ENCODE data around the gene PRRT1B.

PRRT1B gene

GRCh38 chr9:131601683-131602181 is 56.4 kb downstream of the PRRT1B start:
- no peak for DNase-seq

- no peak for DNase-seq
Measured at GRCh38 chr9:131603199-131603598, 57.9 kb downstream of the PRRT1B start.

DNA sequence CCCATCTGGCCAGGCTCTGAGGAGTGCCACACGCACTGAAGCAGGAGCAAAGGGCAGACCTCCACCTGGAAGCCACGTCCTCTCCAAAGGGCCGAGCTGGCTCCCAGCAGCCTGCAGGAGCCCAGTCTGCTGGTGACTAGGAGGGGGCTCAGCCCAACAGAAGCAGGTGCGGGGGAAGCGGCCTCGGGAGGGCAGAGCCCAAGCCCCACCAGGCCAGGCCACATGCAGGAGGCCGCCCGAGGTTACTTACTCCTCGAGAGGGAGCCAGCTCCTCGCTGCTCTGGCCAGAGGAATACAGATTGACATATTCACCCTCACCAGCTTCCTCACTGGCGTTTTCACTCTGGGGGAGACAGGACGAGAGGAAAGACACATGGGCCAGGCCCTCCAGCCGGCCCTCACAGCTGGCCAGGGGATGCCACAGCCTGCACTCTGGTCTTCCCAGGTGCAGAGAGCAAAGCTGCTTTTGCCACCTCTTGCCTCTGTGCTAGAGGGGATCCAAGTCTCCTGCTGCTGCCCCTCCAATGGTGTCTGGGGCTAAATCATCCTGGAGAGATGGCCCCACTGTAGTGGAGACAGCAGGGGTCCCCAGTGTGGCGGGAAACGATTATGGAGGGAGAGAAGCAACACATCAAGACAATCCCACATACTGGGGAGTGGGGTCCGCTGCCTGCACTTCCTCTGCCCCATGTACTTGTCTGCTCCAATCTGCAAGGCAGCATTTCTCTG is 58.6 kb downstream of the PRRT1B start:
- no peak for DNase-seq

DNA sequence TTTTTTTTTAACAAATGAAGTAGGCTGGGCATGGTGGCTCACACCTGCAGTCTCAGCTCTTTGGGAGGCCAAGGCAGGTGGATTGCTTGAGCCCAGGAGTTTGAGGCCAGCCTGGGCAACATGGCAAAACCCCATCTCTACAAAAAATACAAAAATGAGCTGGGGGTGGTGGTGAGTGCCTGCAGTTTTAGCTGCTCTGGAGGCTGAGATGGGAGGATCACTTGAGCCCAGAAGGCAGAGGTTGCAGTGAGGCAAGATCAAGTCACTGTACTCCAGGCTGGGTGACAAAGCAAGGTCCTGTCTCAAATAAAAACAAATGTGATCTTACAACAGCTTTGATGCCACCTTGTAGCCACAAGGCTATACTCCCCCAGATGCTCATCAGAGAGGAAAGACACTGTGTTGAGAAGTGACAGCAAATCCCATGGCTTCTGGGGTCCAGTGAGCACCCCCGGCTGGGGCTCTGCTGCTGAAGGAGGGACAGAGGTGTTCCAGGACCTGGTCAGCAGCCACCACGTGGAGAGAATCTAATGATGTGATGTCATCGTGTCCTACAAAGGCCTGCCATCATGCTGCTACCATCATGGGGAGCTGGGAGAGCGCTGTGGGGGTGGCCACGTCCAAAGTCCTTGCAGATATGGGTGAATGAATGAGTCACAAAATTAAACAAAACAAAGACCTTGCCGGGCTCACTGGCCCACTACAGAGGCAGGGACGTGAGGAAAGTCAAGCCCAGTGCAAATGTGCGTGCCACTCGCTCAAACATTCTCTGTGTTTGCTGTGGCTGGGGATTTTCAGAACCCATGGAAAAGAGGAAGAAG is 60.7 kb downstream of the PRRT1B start:
- DNase-seq: no peak

DNA sequence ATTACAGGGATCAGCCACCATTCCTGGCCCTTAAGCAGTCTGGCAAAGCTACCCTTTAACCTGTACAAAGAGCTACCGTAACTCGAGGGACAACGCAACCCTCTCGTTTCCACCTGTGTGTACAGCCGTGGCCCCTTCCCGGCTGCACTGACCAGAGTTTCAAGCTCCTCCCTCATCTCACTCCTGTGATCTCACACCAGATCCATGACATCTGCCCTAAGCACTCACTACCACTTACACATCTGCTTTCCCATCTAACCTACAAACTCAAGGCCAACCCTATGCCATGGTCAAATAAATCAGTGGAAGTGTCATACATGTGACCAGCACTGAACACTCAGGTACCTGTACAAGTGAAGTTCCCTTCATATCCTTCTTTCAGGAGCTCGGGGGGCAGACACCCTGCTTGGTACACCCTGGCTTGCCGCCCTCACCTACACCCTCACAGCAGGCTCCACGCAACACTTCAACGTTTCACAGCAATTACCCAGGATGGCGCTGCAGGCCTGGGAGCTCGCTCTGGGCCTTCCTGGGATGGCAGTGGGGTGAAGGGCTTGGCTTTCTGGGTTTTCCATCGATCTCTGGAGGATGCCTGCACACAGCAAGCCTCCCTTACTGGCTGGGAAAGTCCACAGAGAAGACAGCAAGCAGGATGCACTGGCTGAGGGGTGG is 61.7 kb downstream of the PRRT1B start:
- no peak for DNase-seq

DNA sequence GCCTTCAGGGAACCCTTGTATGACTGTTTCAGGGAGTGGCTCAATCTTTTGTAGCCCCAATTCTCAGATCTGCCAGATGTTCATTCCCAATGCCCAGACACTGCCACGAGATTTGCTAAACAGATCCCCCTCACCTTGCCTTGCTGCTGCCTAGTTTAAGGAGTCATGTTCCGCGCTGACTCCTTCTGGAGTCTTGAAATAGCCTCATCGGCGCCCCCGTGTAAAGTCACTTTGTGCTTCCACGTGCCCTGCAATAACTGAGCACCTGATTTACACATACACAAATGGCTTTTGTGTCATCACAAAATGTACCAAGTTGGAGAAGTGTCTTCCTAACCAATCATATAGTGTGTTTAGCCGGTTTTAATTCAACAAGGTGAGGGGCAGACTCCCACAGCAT is 62.3 kb downstream of the PRRT1B start:
- DNase-seq: no peak

DNA sequence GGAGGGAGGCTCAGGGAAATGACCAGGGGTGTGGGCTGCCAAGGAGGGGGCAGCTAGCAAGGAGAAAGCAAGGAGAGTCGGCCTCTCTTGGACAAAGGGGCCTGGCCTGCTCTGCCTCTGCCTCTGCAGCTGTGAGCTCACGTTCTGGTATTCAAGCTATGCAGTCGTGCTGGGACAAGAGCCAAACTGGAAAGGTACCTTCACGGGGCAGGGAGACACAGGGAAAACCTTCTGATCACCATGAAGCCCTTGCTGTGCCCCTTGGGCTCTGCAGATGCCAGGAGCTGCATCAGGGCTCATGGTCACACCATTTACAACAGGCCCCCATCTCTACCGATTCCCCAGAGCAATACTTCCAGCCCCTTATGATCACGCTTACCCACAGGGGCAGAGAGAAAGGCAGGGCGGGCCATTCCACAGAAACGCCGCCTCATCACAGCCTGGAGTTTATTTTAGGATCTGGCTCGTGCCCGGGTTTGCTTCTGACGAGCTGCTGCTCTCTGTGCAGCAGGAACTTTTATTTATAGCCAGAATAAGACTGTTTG is 63.2 kb downstream of the PRRT1B start:
- no peak for DNase-seq
